OCI-LY1 (cell line): ENCODE results near the gene MPHOSPH8.
"Not testable (repeated sequence)": the region's sequence is repeated elsewhere in the genome, so short reads cannot be mapped to it uniquely, and the experiment has no call there.

Source experiments
- CTCF ChIP-seq: fragments of 200-600 bp; sonication (generic), shearing (Covaris generic); IDR thresholded peaks from 2 replicates; pipeline ENCODE4 v1.5.1; 2017; ENCODE audit warnings: mild to moderate bottlenecking, antibody characterized with exemption, low read length, moderate library complexity, mixed read lengths
- EZH2 ChIP-seq: fragments of 200-600 bp; sonication (generic), shearing (Covaris generic); IDR thresholded peaks from 2 replicates; pipeline ENCODE4 v1.8.0; 2017; ENCODE audit warnings: borderline replicate concordance, mixed run types, mild to moderate bottlenecking, antibody characterized with exemption, low read length, moderate library complexity, mixed read lengths

DNA sequence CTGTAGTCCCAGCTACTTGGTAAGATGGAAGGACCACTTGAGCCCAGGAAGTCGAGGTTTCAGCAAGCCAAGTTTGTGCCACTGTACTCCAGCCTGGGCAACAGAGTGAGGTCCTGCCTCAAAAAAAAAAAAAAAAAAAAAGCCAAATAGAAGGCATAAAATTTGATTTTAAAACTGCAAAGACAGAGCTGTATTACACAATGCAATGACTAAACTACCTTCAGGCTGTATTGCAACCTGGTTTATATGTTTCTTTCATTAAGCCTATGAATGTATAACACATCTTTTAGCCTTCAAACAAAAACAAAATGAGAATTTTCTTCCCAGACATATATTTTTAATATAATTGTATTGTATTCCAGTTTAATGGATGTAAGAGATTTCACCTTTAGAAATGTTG is 75.6 kb downstream of the MPHOSPH8 start:
- not testable (repeated sequence) for TF ChIP-seq EZH2, CTCF
